H1 (cell line): ENCODE measurements around the gene PALM. TPM values are rescaled to one million over a fixed set of nuclear protein-coding genes. Genes with fewer than 3 reads are reported as not detected.

ENCODE experiments used
- EZH2 ChIP-seq: fragments of 200-600 bp; sonication (generic); IDR thresholded peaks from 2 replicates; pipeline ENCODE4 v1.7.1; 2012; ENCODE audit warnings: low read depth, mild to moderate bottlenecking, moderate library complexity, low read length, inconsistent platforms; ENCODE audit not compliant: severe bottlenecking
- MAFK ChIP-seq: IDR thresholded peaks from 2 replicates; pipeline ENCODE4 v1.6.1; 2012; ENCODE audit warnings: low read depth, mild to moderate bottlenecking, improper control_type of control experiment, low read length
- SP4 ChIP-seq: IDR thresholded peaks from 2 replicates; pipeline ENCODE4 v1.6.1; 2012; ENCODE audit warnings: low read length, inconsistent platforms
- SRF ChIP-seq: IDR thresholded peaks from 2 replicates; pipeline ENCODE4 v1.6.1; 2011; ENCODE audit warnings: mild to moderate bottlenecking, low read depth, low read length, moderate library complexity
- TAF1 ChIP-seq: IDR thresholded peaks from 2 replicates; pipeline ENCODE4 v1.6.1; 2011; ENCODE audit warnings: mild to moderate bottlenecking, low read depth, low read length
- polyA plus RNA-seq, 7 experiments: library from polyadenylated mRNA; depleted of rRNA in 3 of 7; stranded (reverse) in 5 of 7; unstranded in 2 of 7; fragments of >200 nt in 5 of 7; fragments of 200-250 nt in 2 of 7; gene quantifications; 1 replicate in 5 of 7; 2 replicates in 1 of 7; 4 replicates in 1 of 7; pipeline versions ENCODE4 v1.2.1 to v1.2.3, GENCODE V29; 2011 to 2013; ENCODE audit warnings: missing spikeins in 2 of 7, mixed read lengths in 2 of 7
- total RNA-seq: library from RNA; stranded (reverse); fragmentation: NEBNext Ultra II Directional; extraction: Animal tissue kit (Norgen Biotek cat#: 25700); gene quantifications from 2 replicates; pipeline ENCODE4 v1.2.1, GENCODE V29; 2021

Gene PALM
- total and polyA plus RNA-seq, 2 of the 8 experiments (the other 6 are each of a cell fraction or from before 2014, with no cell fraction given) = 5.7 to 16.5 TPM

DNA sequence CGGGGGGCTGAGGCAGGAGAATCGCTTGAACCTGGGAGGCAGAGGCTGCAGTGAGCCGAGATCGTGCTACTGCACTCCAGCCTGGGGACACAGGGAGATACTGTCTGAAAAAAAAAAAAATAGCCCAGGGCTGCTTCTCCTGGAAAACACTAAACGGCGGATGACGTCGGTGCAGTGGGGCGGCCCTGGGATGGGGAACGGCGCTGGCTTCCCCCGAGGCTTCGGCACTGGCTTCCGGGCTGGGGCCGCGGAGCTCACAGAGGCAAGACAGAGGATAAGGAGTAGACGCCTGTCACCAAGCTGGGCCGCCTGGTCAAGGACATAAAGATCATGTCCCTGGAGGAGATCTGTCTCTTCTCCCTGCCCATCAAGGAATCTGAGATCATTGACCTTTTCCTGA, 18.5 kb upstream of the PALM start (continued):
- no peak for TF ChIP-seq EZH2
- no peak for TF ChIP-seq MAFK
- TF ChIP-seq TAF1 = no peak
- no peak for TF ChIP-seq SRF
- TF ChIP-seq SP4 = no peak
